Esophagus squamous epithelium (tissue), 5 donors: ENCODE results near the gene SPRR4. TPM values are rescaled to one million over a fixed set of nuclear protein-coding genes. Genes with fewer than 3 reads are reported as not detected.

ENCODE experiments used
- DNase-seq: peaks from one replicate; lab custom pipeline; 2025; lab: John Stamatoyannopoulos, UW
- H3K27ac ChIP-seq, 4 donors: fragments of 200-600 bp; sonication (generic); one replicate each; pipeline ENCODE4 v1.5.1; 2016 to 2019; ENCODE audit warnings: mild to moderate bottlenecking in 1 of 4
- H3K27me3 ChIP-seq, 4 donors: fragments of 200-600 bp; sonication (generic); 1 replicate in 3 of 4; 2 replicates in 1 of 4; pipeline versions ENCODE4 v1.5.1 to v1.6.0; 2017 to 2021; ENCODE audit warnings: antibody characterized with exemption in 1 of 4
- H3K36me3 ChIP-seq, 3 donors: fragments of 200-600 bp; sonication (generic); one replicate each; pipeline ENCODE4 v1.5.1; 2016 to 2019
- H3K4me1 ChIP-seq, 3 donors: fragments of 200-600 bp; sonication (generic); one replicate each; pipeline ENCODE4 v1.5.1; 2017 to 2019
- H3K4me3 ChIP-seq, 4 donors: fragments of 200-600 bp; sonication (generic); 1 replicate in 3 of 4; 2 replicates in 1 of 4; pipeline ENCODE4 v1.5.1; 2016 to 2019; ENCODE audit warnings: mild to moderate bottlenecking in 2 of 4, moderate library complexity in 1 of 4
- H3K9me3 ChIP-seq, 3 donors: fragments of 200-600 bp; sonication (generic); one replicate each; pipeline ENCODE4 v1.5.1; 2016 to 2019
- POLR2A ChIP-seq, 4 donors: fragments of 450-650 bp; IDR thresholded peaks; one replicate each; pipeline ENCODE4 v1.6.1; 2017; ENCODE audit warnings: antibody characterized with exemption in 4 of 4, mild to moderate bottlenecking in 4 of 4, moderate library complexity in 3 of 4
- WGBS, 2 donors: methylation state at CpG; one replicate each; pipeline ENCODE4 v1.1.5; 2018; 5-methylcytosine and 5-hydroxymethylcytosine counted together
- intact Hi-C: fragments of 100-400 bp; cut with DNase I; formaldehyde crosslinking; loops from one replicate; pipeline ENCODE4 v1.15.0; 2022
- total RNA-seq, 4 donors: library from RNA; depleted of rRNA; stranded (reverse); fragments of >200 nt; gene quantifications; one replicate each; pipeline ENCODE4 v1.1.0, GENCODE V29; 2016
- TF ChIP-seq, protein P1 (sequence below), 6 experiments: fragments of 450-650 bp in 4 of 6; fragments of 200-600 bp in 2 of 6; sonication (generic) in 2 of 6; IDR thresholded peaks; one replicate each; pipeline ENCODE4 v1.5.1; 2016 to 2019; ENCODE audit warnings: antibody characterized with exemption in 6 of 6, mild to moderate bottlenecking in 4 of 6, moderate library complexity in 4 of 6
- donor health status: DM: yes; HTN: yes; CAD: no.

Gene SPRR4
- total RNA-seq, 4 donors from 2014 or later, result 0.64 to 6.4 (median 1.3) TPM; not detected in 1

DNA sequence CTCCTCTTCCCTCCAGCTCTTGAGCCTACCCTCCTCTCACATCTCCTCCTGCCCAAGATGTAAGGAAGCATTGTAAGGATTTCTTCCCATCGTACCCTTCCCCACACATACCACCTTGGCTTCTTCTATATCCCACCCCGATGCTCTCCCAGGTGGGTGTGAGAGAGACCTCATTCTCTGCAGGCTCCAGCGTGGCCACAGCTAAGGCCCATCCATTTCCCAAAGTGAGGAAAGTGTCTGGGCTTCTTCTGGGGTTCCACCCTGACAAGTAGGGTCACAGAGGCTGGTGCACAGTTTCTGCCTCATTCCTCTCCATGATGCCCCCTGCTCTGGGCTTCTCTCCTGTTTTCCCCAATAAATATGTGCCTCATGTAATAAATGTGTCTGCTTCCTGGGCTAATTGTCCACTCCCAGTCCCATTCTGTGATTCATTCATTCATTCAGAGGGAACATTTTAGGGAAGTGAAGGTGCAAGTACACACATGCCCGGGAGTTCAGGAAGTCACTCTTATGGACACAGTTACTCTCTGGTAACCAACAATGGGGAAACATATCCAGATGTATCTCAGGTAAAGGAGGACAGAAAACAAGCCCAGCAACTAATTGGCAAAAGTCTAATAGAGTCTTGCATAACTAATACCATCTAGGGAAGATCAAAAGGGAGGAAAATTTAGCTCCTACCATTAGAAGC, 1.9 kb downstream of the SPRR4 start:
- no peak for DNase-seq
- no peaks in the 10 kb centered on the region for H3K27me3 ChIP-seq
- no peaks in the 10 kb centered on the region for H3K9me3 ChIP-seq
- peak overlapping the region; percentile 70 to 84 (median 78) for H3K27ac ChIP-seq
- TF ChIP-seq POLR2A (IDR thresholded peaks at IDR 0.05), result no peak
- TF ChIP-seq, protein P1, sequence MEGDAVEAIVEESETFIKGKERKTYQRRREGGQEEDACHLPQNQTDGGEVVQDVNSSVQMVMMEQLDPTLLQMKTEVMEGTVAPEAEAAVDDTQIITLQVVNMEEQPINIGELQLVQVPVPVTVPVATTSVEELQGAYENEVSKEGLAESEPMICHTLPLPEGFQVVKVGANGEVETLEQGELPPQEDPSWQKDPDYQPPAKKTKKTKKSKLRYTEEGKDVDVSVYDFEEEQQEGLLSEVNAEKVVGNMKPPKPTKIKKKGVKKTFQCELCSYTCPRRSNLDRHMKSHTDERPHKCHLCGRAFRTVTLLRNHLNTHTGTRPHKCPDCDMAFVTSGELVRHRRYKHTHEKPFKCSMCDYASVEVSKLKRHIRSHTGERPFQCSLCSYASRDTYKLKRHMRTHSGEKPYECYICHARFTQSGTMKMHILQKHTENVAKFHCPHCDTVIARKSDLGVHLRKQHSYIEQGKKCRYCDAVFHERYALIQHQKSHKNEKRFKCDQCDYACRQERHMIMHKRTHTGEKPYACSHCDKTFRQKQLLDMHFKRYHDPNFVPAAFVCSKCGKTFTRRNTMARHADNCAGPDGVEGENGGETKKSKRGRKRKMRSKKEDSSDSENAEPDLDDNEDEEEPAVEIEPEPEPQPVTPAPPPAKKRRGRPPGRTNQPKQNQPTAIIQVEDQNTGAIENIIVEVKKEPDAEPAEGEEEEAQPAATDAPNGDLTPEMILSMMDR (IDR thresholded peaks at IDR 0.05), result no peak
- H3K36me3 ChIP-seq, result no peaks in the 10 kb centered on the region
- H3K4me1 ChIP-seq, result peaks cover 0 to 56% (median 17%) of the 10 kb centered on the region in 3 donors
- no peak overlapping the region for H3K4me3 ChIP-seq
- WGBS, 2 donors, result 54 to 69% methylated on average over 3 to 4 of the region's 4 CpGs
- intact Hi-C loops, result no loop called here

GRCh38 chr1:152976688-152977087, 6.2 kb downstream of the SPRR4 start:
- intact Hi-C loops, result no loop called here
- peaks cover 0 to 42% (median 19%) of the 10 kb centered on the region in 3 donors for H3K4me1 ChIP-seq
- DNase-seq, result no peak
- H3K27me3 ChIP-seq, result no peaks in the 10 kb centered on the region
- H3K4me3 ChIP-seq, result no peak overlapping the region
- H3K36me3 ChIP-seq, result no peaks in the 10 kb centered on the region
- no peak overlapping the region for H3K27ac ChIP-seq
- WGBS, 2 donors, result 83 to 87% methylated on average over 1 of the region's 1 CpG
- H3K9me3 ChIP-seq, result no peaks in the 10 kb centered on the region
- TF ChIP-seq, protein P1 (IDR thresholded peaks at IDR 0.05), result no peak
- TF ChIP-seq POLR2A (IDR thresholded peaks at IDR 0.05), result no peak

GRCh38 chr1:152977614-152978013, 7.2 kb downstream of the SPRR4 start:
- H3K4me3 ChIP-seq, result no peak overlapping the region
- TF ChIP-seq, protein P1 (IDR thresholded peaks at IDR 0.05), result no peak
- no peak for TF ChIP-seq POLR2A (IDR thresholded peaks at IDR 0.05)

DNA sequence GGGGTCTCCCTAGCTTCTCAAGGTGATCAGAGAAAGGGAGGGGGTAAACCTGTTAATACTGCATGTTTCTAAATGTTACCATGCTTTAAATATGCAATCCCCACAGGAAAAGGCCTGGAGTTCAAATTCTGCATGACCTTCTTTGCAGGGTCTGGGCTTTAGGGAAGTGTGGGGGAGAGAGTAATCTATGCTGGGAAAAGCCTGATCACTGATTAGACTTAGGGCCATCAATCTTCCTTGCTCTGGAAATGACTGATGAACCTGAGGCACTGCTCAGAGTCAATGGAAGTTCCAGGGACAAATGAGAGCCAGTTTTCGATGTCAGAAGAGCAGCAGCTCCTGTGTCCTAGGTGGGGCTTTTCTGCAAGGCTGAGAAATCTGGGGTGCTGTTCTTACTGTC, 10.2 kb downstream of the SPRR4 start:
- 88 to 100% methylated on average over 1 of the region's 1 CpG for WGBS, 2 donors
- no peaks in the 10 kb centered on the region for H3K36me3 ChIP-seq
- TF ChIP-seq POLR2A (IDR thresholded peaks at IDR 0.05), result no peak
- TF ChIP-seq, protein P1 (IDR thresholded peaks at IDR 0.05), result no peak
- H3K27me3 ChIP-seq, result peaks cover 0 to 5% (median 0%) of the 10 kb centered on the region in 4 donors
- no peak for DNase-seq
- peaks cover 0 to 34% (median 9%) of the 10 kb centered on the region in 3 donors for H3K4me1 ChIP-seq
- H3K9me3 ChIP-seq, result no peaks in the 10 kb centered on the region
- peak overlapping the region in 3 of 4 donors; percentile 59 to 79 (median 76) for H3K27ac ChIP-seq
- intact Hi-C loops, result no loop called here
- H3K4me3 ChIP-seq, result no peak overlapping the region

More at GRCh38 chr1:152977614-152978013, 7.2 kb downstream of the SPRR4 start:
- H3K9me3 ChIP-seq, result no peaks in the 10 kb centered on the region
- no peaks in the 10 kb centered on the region for H3K36me3 ChIP-seq
- intact Hi-C loops, result no loop called here
- H3K4me1 ChIP-seq, result peaks cover 0 to 42% (median 12%) of the 10 kb centered on the region in 3 donors
- H3K27ac ChIP-seq, result no peak overlapping the region
- no peak for DNase-seq
- H3K27me3 ChIP-seq, result no peaks in the 10 kb centered on the region

DNA sequence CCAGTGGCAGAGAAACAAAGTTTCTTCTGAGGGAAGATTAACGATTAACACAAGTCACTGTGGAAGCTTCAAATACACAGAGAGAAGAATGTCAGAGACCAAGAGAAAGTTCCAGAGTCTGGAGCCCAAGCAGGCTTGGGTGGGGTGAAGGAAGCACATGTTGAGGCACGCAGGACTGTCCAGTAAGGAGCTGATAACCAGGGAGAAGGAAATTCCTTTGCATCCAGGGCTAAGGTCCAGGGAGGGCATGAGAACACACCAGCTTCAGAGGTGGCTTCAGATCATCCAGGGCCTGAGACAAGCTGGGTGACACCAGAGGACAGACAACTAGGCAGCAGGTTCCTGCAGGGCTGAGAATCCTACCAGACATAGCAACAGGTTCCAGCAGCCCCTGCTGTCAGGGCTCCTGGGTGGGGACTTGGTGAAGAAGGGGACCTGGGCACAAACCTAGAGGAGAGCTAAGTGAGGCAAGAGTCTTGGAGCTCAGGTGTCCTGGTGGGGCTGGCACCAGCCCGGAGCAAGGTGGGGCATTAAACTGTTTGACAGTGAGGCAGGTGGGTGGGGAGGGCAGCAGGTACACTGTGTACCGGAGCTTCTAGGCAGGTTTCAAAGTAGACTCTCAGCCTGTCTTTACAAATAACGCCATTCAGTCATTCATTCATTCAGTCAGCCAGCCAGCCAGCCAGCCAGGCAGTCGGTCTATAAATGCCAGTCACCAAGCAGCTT, 10.9 kb downstream of the SPRR4 start:
- intact Hi-C loops, result no loop called here

More for the DNA sequence above, 10.9 kb downstream of the SPRR4 start:
- no peak overlapping the region for H3K4me3 ChIP-seq
- H3K36me3 ChIP-seq, result no peaks in the 10 kb centered on the region
- no peaks in the 10 kb centered on the region for H3K9me3 ChIP-seq
- H3K27me3 ChIP-seq, result peaks cover 0 to 5% (median 0%) of the 10 kb centered on the region in 4 donors
- peaks cover 0 to 34% (median 9%) of the 10 kb centered on the region in 3 donors for H3K4me1 ChIP-seq
- no peak for TF ChIP-seq POLR2A (IDR thresholded peaks at IDR 0.05)
- TF ChIP-seq, protein P1 (IDR thresholded peaks at IDR 0.05), result no peak
- H3K27ac ChIP-seq, result peak overlapping the region; percentile 9 to 79 (median 68)
- no peak for DNase-seq
- 65 to 69% methylated on average over 4 to 5 of the region's 6 CpGs for WGBS, 2 donors
